Astrocyte (in vitro differentiated cells and primary cell): ENCODE results near the gene CRELD1. TPM values are rescaled to one million over a fixed set of nuclear protein-coding genes. Genes with fewer than 3 reads are reported as not detected.

Source experiments
- total RNA-seq: library from RNA; stranded (reverse); gene quantifications from 2 replicates; pipeline ENCODE4 v1.2.1, GENCODE V29; 2021

CRELD1 gene
- total RNA-seq, 1 donor from 2014 or later, result 18.8 TPM

Other genes with a start within 250 kb of the CRELD1 start
- 0.20 TPM in 1 of 2 replicates, not detected in the other for gene CPNE9, start 230.0 kb upstream of the CRELD1 start, total RNA-seq
- 19.5 TPM in 2 replicates for gene BRPF1, start 202.1 kb upstream of the CRELD1 start, total RNA-seq
- gene OGG1, start 183.9 kb upstream of the CRELD1 start, total RNA-seq, result 15.3 and 17.9 TPM in 2 replicates
- 5.1 and 7.1 TPM in 2 replicates for gene CAMK1, start 163.9 kb upstream of the CRELD1 start, total RNA-seq
- 54.5 and 58.7 TPM in 2 replicates for gene TADA3, start 141.4 kb upstream of the CRELD1 start, total RNA-seq
- gene ARPC4, start 140.8 kb upstream of the CRELD1 start, total RNA-seq, result 187 and 205 TPM in 2 replicates
- 25.4 and 29.8 TPM in 2 replicates for gene TTLL3, start 123.6 kb upstream of the CRELD1 start, total RNA-seq
- 35.4 and 36.2 TPM in 2 replicates for gene RPUSD3, start 89.8 kb upstream of the CRELD1 start, total RNA-seq
- gene CIDEC, start 53.6 kb upstream of the CRELD1 start, total RNA-seq, result not detected in 2 replicates
- gene JAGN1, start 43.2 kb upstream of the CRELD1 start, total RNA-seq, result 31.7 and 33.6 TPM in 2 replicates
- gene IL17RE, start 31.0 kb upstream of the CRELD1 start, total RNA-seq, result 3.7 and 4.6 TPM in 2 replicates
- 20.1 and 23.9 TPM in 2 replicates for gene IL17RC, start 16.7 kb upstream of the CRELD1 start, total RNA-seq
- 2.2 and 2.4 TPM in 2 replicates for gene PRRT3, start 18.6 kb downstream of the CRELD1 start, total RNA-seq
- gene EMC3, start 53.0 kb downstream of the CRELD1 start, total RNA-seq, result 59.7 and 61.0 TPM in 2 replicates
- 2.8 and 3.7 TPM in 2 replicates for gene FANCD2, start 92.6 kb downstream of the CRELD1 start, total RNA-seq
- gene FANCD2OS, start 174.4 kb downstream of the CRELD1 start, total RNA-seq, result not detected in 2 replicates
- 120 and 136 TPM in 2 replicates for gene BRK1, start 181.8 kb downstream of the CRELD1 start, total RNA-seq
- 34.6 and 39.1 TPM in 2 replicates for gene VHL, start 207.9 kb downstream of the CRELD1 start, total RNA-seq
- gene IRAK2, start 231.1 kb downstream of the CRELD1 start, total RNA-seq, result 2.0 and 2.1 TPM in 2 replicates